Smooth muscle cell of the brain vasculature (primary cell): ENCODE data around the gene SLC22A15.

ENCODE experiments used
- DNase-seq: peaks from one replicate; pipeline ENCODE4 v3.0.0-alpha.2; 2012; ENCODE audit warnings: low read depth, low spot score

Gene SLC22A15

DNA sequence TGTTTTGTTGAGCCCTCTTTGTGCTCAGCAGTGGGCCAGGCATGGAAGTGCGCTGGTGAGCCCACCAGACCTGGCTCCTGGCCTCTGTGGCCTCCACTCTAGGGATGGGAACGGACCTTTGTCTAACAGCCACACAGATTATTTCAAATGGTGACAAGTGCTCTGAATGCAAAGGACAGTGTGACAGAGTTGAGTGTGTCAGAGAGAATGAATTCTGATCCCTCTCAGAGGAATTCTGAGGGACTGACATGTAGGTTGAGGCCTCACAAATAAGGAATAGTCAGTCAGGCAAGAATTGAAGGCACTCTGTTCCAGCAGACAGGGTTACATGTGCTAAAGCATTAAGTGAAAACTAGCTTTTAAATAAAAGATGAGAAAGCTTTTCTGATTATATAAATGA lies 123.6 kb downstream of the SLC22A15 start:
- no peak for DNase-seq

DNA sequence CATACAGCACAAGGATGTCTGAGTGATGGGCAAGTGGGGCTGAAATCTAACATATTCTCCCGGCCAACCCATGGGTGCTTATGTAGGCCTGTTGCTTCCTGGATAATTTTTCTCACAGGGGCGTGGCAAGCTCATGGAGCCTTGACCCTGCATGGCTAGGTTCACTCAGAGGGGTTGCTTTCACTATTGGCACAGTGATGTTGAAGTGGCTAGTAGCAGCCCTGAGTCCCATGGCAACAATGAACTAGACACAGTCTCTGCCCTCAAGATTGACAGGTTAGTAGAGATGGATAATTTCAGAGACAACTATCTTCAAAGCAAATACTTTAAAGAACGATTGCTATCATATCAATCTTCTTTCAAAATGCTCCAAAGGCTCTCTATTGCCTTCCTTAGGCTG lies 128.4 kb downstream of the SLC22A15 start:
- no peak for DNase-seq

DNA sequence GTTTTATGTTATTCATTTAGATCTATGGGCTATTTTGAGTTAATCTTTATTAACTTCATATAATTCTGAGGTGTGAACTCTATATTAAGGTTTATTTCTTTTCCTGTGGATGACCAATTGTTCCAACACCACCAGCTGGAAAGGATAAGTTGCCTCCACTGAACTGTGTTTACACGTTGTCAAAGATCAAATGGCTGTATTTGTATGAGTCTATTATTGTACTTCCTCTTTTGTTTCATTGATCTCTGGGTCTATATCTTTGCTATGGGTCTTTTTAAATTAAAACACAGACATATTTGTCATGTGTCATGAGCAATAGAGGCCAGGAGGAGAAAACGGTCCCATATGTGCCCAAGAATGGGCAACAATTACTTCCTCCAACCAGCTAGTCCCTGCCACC lies 129.7 kb downstream of the SLC22A15 start:
- no peak for DNase-seq

DNA sequence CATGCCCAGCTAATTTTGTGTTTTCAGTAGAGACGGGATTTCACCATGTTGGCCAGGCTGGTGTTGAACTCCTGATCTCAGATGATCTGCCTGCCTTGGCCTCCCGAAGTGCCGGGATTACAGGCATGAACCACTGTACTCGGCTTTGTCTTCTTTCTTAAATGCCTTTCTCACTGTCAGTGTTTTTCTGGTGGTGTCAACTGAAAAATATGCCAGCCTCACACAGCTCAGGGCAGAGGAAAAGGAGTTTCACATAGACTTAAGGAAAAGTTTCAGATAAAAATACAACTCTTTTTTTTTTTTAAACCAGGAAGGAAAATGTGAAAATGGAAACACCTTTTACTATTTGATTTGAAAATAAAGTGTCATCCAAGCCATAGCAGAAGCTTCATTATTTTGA lies 130.3 kb downstream of the SLC22A15 start:
- DNase-seq: no peak

DNA sequence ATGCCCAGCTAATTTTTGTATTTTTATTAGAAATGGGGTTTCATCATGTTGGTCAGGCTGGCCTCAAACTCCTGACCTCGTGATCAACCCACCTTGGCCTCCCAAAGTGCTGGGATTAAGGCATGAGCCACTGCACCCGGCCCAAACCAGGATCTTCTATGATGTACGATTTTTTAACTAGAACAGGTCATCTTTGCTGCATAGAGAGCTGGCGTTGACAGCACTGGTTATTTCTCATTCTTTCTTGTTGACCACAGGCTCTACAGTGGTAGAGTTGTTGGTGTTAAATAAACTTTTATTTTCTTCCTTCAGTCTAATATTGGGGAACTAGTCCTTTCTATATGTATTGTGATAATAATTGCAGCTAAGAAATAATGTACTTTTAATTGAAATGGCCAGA lies 131.1 kb downstream of the SLC22A15 start:
- DNase-seq: no peak

DNA sequence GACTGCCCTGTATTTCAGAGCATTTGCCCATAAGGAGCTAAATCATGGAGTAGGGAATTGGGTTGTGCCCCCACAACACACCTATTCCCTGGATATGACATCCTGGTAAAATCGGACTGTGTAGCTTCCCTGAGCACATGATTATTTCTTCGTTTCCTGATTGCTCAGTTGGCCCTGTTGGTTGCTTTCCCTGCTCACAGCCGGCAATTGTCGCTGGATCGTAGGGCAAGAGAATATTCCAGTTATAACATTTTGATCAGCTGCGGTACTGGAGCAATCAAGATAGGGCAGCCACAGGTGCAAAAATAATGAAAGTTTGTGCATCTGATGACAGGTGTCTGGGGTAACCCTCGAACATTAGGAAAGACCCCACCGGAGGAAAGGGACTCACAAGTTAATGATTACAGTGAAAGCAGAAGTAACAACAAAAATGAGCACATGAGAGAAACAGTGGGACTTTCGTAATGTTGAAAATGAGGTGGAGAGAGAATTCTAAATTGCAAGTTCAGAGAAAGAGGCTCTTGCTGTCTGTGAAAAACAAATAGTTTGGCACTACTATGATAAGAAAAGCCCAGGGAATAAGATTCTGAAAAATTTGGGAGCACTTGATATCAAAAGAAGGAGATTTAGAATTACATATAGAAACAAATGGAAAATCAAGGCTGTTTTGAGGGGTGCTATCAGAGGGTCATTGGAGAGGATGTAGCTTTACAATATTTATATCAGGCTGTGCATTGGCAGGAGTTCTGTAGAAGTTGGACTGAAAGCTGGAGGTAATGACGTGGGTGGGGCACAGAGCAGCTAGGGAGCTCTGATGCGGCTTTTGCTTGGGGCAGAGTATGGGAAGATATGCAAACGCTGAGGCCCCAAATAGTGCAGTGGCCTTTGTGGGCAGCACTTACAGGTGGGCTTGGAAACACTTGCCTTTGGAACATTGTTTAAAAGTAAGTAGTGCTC lies 134.5 kb downstream of the SLC22A15 start, which contains the start of gene MAB21L3:
Gene MAB21L3, plus strand, starts transcription at position 833 of the 957 bp plus-strand sequence. CDS start 1,217 bp downstream, outside the sequence.
- no peak for DNase-seq

DNA sequence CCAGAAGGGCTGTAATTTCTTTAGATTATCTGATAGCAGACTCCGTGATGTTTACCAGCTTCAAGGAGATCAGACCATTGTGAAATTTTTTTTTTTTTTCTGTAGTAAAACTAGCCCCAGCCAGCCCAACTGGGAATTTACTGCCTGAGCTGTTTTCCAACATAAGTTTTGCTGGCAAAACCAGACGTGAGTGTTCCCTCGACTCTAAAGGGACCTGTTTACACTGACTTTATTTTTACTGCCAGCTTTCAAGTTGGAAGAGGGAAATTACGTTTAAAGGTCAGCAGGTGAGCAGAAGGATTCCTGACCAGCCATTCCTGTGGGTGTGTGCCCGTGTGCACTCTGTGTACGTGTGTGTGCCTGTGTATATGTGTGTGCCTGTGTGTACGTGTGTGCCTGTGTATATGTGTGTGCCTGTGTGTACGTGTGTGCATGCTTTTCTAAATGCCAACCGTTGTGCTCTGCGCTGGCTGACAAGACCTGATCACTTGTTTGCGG lies 135.3 kb downstream of the SLC22A15 start:
- DNase-seq: no peak

DNA sequence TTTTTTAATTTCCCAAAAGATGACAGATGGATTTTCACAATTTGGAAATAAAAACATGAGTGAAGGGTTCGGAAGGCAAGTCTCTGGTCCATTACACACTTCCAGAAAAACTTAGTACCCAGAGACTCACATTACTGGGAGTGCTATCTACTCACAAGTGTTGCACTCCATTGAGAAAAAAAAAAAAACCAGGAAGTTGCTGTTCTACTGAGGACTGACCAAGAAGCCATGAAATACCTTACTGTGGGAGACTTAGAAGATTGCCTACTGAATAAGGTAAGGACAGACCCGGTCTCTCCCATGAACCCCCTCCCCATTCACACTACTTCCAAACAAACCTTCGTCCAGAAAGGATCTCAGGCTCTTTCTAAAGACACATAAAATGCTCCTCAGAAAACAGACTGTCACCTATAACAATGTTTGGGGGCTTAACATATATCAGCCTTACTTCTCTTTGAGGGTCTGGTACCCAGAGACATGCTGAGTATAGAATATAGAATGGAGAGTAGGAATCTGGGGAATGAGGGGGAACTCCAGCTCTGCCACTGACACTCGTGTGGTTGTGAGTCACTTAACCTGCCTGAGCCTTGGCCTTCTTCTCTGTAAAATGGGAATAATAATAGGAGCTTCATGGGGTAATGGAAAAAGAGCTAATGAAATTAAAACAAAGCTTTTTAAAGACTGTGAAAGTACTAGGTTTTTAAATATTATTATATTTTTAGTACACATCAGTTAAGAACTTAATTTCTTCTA lies 136.3 kb downstream of the SLC22A15 start:
- no peak for DNase-seq

DNA sequence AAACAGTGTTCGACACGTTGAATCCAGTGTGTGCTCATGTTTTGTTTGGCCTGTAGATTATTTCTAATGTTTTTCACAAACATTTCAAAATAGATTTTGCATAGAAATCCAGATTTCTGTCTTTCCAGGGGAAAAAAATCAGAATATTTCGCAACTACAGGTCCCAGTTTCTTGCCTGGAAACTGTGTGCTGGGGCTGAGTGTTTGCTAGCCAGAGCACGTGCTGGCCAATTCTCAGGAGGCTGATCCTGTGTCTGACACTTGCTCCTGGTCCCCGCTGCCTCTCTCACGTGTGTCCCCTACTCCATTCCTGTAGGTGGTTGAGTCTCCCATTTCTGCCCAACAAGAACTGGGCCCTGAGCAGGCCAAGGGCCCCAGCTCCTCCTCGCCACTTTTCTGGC lies 137.3 kb downstream of the SLC22A15 start:
- DNase-seq: no peak

DNA sequence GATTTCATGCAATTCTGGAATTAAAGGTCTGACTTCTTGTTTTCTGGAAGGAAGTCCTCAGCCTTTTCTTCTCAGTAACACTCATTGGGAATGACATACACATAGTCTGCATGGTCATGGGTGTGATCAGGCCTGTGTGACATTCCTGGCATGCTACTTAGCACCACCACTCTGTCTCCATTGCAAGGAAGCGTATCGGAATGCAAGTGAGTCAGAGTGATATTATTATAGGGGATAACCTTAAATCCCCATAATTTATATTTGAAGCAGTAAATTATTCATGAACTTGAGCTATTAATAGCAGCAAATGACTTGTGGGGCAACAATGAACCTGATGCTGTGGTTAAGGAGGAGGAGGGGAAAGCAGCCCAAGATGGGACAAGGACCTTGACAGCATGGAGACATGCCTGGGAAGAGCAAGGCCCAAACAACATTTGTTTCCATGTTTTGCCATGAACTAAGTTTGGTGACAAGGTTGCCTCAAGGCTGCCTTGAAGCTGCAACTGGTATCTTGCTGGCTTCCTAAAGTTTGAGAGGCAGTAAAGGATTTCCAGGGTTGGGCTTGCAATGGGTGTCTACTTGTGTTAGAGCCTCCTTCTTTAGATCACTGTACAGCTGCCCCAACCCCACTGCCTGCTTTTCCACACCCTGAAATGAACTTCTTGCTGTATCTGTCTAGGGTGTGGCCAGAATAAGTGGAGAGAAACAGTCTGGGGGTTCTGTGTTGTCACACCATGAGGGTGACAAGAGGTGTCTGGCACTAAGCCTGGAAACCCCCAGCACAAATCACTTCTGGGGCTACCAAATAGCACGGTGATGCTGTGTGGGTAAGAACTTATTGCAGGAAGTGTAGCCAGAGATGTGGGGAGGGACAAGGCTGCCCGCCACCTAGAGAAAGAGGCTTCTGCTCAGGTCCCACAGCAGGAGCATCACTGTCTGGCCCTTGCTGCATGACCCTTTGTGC lies 139.4 kb downstream of the SLC22A15 start:
- DNase-seq: no peak

DNA sequence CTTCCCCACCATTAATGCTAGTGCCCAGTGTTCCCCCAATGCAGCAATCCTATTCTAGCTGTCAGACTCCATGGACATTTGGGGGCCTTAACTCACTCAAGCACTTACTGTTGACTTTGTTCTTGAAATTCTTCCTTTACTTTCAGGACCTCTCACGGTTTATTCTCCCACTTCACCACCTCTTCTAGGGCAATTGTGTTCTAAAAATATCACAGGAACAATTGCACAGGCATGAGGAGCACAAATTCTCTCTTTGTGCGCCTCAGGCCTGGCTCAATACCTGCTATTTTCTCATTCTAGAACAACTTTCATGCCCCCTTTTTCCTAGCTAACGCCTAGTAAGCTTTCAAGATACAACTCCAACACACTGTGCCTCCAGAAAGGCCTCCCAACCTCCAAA lies 142.2 kb downstream of the SLC22A15 start:
- DNase-seq: no peak
